K562 (cell line): ENCODE measurements around the gene ZGLP1. TPM values are rescaled to one million over a fixed set of nuclear protein-coding genes. Genes with fewer than 3 reads are reported as not detected.

ENCODE experiments used
- ATAC-seq: fragments of 200-7000 bp; cut with Tn5 transposase; 3 replicates; pipeline ENCODE4 v1.9.1; 2020; ENCODE audit warnings: moderate library complexity
- BruUV-seq: library from RNA; stranded (reverse); fragments of 400-500 nt; replicated peaks from 2 replicates; lab custom pipeline; 2021; lab: Mats Ljungman, UMichigan
- CTCF ChIA-PET: fragments of 300-600 bp; formaldehyde crosslinking; extraction: SDS; loops from one replicate; lab custom pipeline; 2021; ENCODE audit warnings: low intra/inter-chr PET ratio; lab: Yijun Ruan, JAX
- POLR2A ChIA-PET: fragments of 300-600, 350-650 bp; sonication (Branson Sonifier 250); formaldehyde crosslinking; extraction: SDS; loops from one replicate; lab custom pipeline; 2021; ENCODE audit warnings: antibody characterized with exemption, inconsistent platforms; lab: Yijun Ruan, JAX
- DNase-seq, 4 experiments: peaks; one replicate each; pipeline versions ENCODE4 v3.0.0 to v3.0.0-alpha.2; 2011 to 2018; ENCODE audit warnings: low spot score in 3 of 4, mixed read lengths in 3 of 4; ENCODE audit errors: extremely low read depth in 1 of 4
- FAIRE-seq: peaks from 2 replicates; lab custom pipeline; 2011; peaks lifted over from hg19 to GRCh38; lab: Jason Lieb, UNC
- H2AFZ ChIP-seq: 2 replicates; pipeline ENCODE4 v1.6.0; 2011; ENCODE audit warnings: low read depth, low read length, control low read depth, inconsistent platforms
- H3K27ac ChIP-seq: fragments of 200-600 bp; 3 replicates; pipeline ENCODE4 v1.8.0; 2011; ENCODE audit warnings: low read depth, mild to moderate bottlenecking, control low read depth, inconsistent platforms, low read length, moderate library complexity, mixed read lengths; ENCODE audit errors: extremely low read depth
- H3K27me3 ChIP-seq, 2 experiments: fragments of 300-600 bp in 1 of 2; 2 replicates in 1 of 2; 3 replicates in 1 of 2; pipeline versions ENCODE4 v1.6.0 to v1.8.0; 2011; ENCODE audit warnings: inconsistent platforms in 2 of 2, low read length in 2 of 2, mild to moderate bottlenecking in 1 of 2, mixed read lengths in 1 of 2, moderate library complexity in 1 of 2; ENCODE audit not compliant: control insufficient read depth in 2 of 2, insufficient read depth in 2 of 2
- H3K36me3 ChIP-seq: fragments of 300-600 bp; 3 replicates; pipeline ENCODE4 v1.8.0; 2011; ENCODE audit warnings: mild to moderate bottlenecking, low read length, inconsistent platforms; ENCODE audit not compliant: control insufficient read depth, insufficient read depth
- H3K4me1 ChIP-seq, 2 experiments: fragments of 200-600 bp in 1 of 2; replicated peaks in 1 of 2; 2 replicates in 1 of 2; 3 replicates in 1 of 2; pipeline versions ENCODE4 v1.5.1 to v1.8.0; 2011; ENCODE audit warnings: inconsistent platforms in 2 of 2, low read length in 2 of 2, mild to moderate bottlenecking in 1 of 2, mixed read lengths in 1 of 2, moderate library complexity in 1 of 2; ENCODE audit not compliant: control insufficient read depth in 2 of 2, insufficient read depth in 2 of 2
- H3K4me2 ChIP-seq: 2 replicates; pipeline ENCODE4 v1.6.1; 2011; ENCODE audit warnings: low read length, control low read depth, inconsistent platforms, mixed read lengths; ENCODE audit not compliant: insufficient read depth
- H3K4me3 ChIP-seq: fragments of 200-600 bp; sonication (generic), shearing (Covaris generic); 2 replicates; pipeline ENCODE4 v1.5.1; 2016; ENCODE audit warnings: control low read depth, inconsistent platforms
- H3K79me2 ChIP-seq: fragments of 200-600 bp; 3 replicates; pipeline ENCODE4 v1.8.0; 2011; ENCODE audit warnings: low read length, inconsistent platforms; ENCODE audit not compliant: control insufficient read depth, insufficient read depth
- H3K9ac ChIP-seq, 2 experiments: 2 replicates each; pipeline versions ENCODE4 v1.6.0 to v1.6.1; 2011; ENCODE audit warnings: low read depth in 2 of 2, low read length in 2 of 2, control low read depth in 1 of 2, inconsistent platforms in 1 of 2, mild to moderate bottlenecking in 1 of 2, mixed read lengths in 1 of 2; ENCODE audit not compliant: insufficient read depth in 1 of 2
- H3K9me1 ChIP-seq: one replicate; pipeline ENCODE4 v1.6.0; 2011; ENCODE audit warnings: inconsistent platforms, mild to moderate bottlenecking, low read length, moderate library complexity; ENCODE audit not compliant: control insufficient read depth, insufficient read depth
- H3K9me3 ChIP-seq: replicated peaks from 2 replicates; pipeline ENCODE4 v1.5.1; 2011; ENCODE audit warnings: low read depth, low read length, inconsistent platforms; ENCODE audit not compliant: control insufficient read depth, insufficient read depth
- H4K20me1 ChIP-seq: replicated peaks from 2 replicates; pipeline ENCODE4 v1.6.1; 2011; ENCODE audit warnings: low read length, inconsistent platforms, mixed read lengths; ENCODE audit not compliant: control insufficient read depth, insufficient read depth
- C11orf30 ChIP-seq: fragments of 450-650 bp; IDR thresholded peaks from 2 replicates; pipeline ENCODE4 v1.6.1; 2016; ENCODE audit warnings: low read depth, mild to moderate bottlenecking
- CCNT2 ChIP-seq: IDR thresholded peaks from 2 replicates; pipeline ENCODE4 v1.6.1; 2011; ENCODE audit warnings: borderline replicate concordance, low read depth, mild to moderate bottlenecking, moderate library complexity, mixed read lengths, low read length; ENCODE audit not compliant: insufficient read length; ENCODE audit errors: extremely low read depth
- ETV5 ChIP-seq: sonication (generic); formaldehyde crosslinking; IDR thresholded peaks from 2 replicates; pipeline ENCODE4 v1.4.0; 2020; ENCODE audit warnings: low read depth, mild to moderate bottlenecking, missing genetic modification reagents
- GATAD2A ChIP-seq: fragments of 450-650 bp; IDR thresholded peaks from 2 replicates; pipeline ENCODE4 v1.6.1; 2017
- NR2C1 ChIP-seq, 2 experiments: fragments of 450-650 bp; IDR thresholded peaks; 2 replicates each; pipeline ENCODE4 v1.6.1; 2017; ENCODE audit warnings: mild to moderate bottlenecking in 2 of 2, antibody characterized with exemption in 1 of 2, inconsistent platforms in 1 of 2, missing compliant biosample characterization in 1 of 2, missing genetic modification characterization in 1 of 2
- RCOR1 ChIP-seq, 2 experiments: IDR thresholded peaks; 2 replicates each; pipeline ENCODE4 v1.6.1; 2012; ENCODE audit warnings: low read depth in 2 of 2, low read length in 2 of 2, borderline replicate concordance in 1 of 2, improper control_type of control experiment in 1 of 2
- SIN3A ChIP-seq, 2 experiments: fragments of 150-350 bp in 1 of 2; IDR thresholded peaks; 2 replicates each; pipeline ENCODE4 v1.6.1; 2011 to 2016; ENCODE audit warnings: borderline replicate concordance in 2 of 2, low read depth in 2 of 2, low read length in 2 of 2, mild to moderate bottlenecking in 2 of 2, moderate library complexity in 2 of 2; ENCODE audit not compliant: control insufficient read depth in 1 of 2
- SMARCA4 ChIP-seq: fragments of 450-650 bp; IDR thresholded peaks from 2 replicates; pipeline ENCODE4 v1.6.1; 2016
- TAF1 ChIP-seq: IDR thresholded peaks from 2 replicates; pipeline ENCODE4 v1.6.1; 2011; ENCODE audit warnings: mild to moderate bottlenecking, low read length, moderate library complexity; ENCODE audit not compliant: insufficient read depth, control insufficient read depth, severe bottlenecking; ENCODE audit errors: extremely low read depth
- U2AF2 ChIP-seq: fragments of 200-400 bp; formaldehyde crosslinking; optimal IDR thresholded peaks from 2 replicates; pipeline ENCODE3; 2017; ENCODE audit warnings: low read depth, mild to moderate bottlenecking, low read length
- ZC3H4 ChIP-seq: sonication (generic); formaldehyde crosslinking; IDR thresholded peaks from 2 replicates; pipeline ENCODE4 v1.9.0; 2021; ENCODE audit warnings: missing genetic modification reagents, borderline replicate concordance
- ZNF589 ChIP-seq: fragments of 200-800 bp; sonication (Bioruptor generic); IDR thresholded peaks from 2 replicates; pipeline ENCODE4 v1.6.1; 2016; ENCODE audit warnings: low read depth, missing genetic modification characterization, missing compliant biosample characterization
- WGBS: fragments of 100-300 bp; shearing (Covaris generic); methylation state at CpG from one replicate; pipeline ENCODE4 v1.1.6; 2016; ENCODE audit warnings: low coverage, mixed read lengths; ENCODE audit not compliant: insufficient coverage; ENCODE audit errors: missing lambda C conversion rate; 5-methylcytosine and 5-hydroxymethylcytosine counted together
- in situ Hi-C: fragments of 300-500 bp; cut with MboI; formaldehyde crosslinking; loops from 4 replicates; pipeline ENCODE4 v1.15.0; 2018; ENCODE audit warnings: inconsistent platforms, mixed read lengths
- intact Hi-C: fragments of 100-400 bp; cut with micrococcal nuclease; formaldehyde crosslinking; loops from 2 replicates; pipeline ENCODE4 v1.14.2; 2022
- polyA plus RNA-seq, 8 experiments: library from polyadenylated mRNA; depleted of rRNA in 4 of 8; stranded (reverse) in 5 of 8; unstranded in 3 of 8; fragments of >200 nt; fragmentation: Nextera tagmentation in 2 of 8; fragmentation: Illumina TruSeq in 1 of 8; extraction: Ambion mirVana in 2 of 8; extraction: Trizol in 1 of 8; gene quantifications; 2 replicates each; pipeline versions ENCODE4 v1.2.1 to v1.2.3, GENCODE V29; 2011 to 2014; ENCODE audit warnings: inconsistent platforms in 1 of 8, missing spikeins in 1 of 8
- total RNA-seq, 7 experiments: library from RNA; depleted of rRNA in 6 of 7; stranded (reverse); fragments of >200 nt in 6 of 7; fragmentation: Illumina TruSeq in 2 of 7; extraction: Trizol in 2 of 7; gene quantifications; 2 replicates each; pipeline versions ENCODE4 v1.2.1 to v1.2.3, GENCODE V29; 2011 to 2021; ENCODE audit warnings: low replicate concordance in 1 of 7
- TF ChIP-seq, protein P1 (sequence below): sonication (generic); formaldehyde crosslinking; IDR thresholded peaks from 2 replicates; pipeline ENCODE4 v1.8.1; 2023; ENCODE audit warnings: mild to moderate bottlenecking, missing genetic modification reagents, moderate library complexity
- TF ChIP-seq, protein P2 (sequence below): fragments of 200-800 bp; sonication (Bioruptor generic); IDR thresholded peaks from 2 replicates; pipeline ENCODE4 v1.6.1; 2017; ENCODE audit warnings: missing genetic modification characterization, missing compliant biosample characterization

Gene ZGLP1
- total and polyA plus RNA-seq, 9 of the 15 experiments (the other 6 are each of a cell fraction or from before 2014, with no cell fraction given): 0.24 to 4.5 (median 2.2) TPM

DNA sequence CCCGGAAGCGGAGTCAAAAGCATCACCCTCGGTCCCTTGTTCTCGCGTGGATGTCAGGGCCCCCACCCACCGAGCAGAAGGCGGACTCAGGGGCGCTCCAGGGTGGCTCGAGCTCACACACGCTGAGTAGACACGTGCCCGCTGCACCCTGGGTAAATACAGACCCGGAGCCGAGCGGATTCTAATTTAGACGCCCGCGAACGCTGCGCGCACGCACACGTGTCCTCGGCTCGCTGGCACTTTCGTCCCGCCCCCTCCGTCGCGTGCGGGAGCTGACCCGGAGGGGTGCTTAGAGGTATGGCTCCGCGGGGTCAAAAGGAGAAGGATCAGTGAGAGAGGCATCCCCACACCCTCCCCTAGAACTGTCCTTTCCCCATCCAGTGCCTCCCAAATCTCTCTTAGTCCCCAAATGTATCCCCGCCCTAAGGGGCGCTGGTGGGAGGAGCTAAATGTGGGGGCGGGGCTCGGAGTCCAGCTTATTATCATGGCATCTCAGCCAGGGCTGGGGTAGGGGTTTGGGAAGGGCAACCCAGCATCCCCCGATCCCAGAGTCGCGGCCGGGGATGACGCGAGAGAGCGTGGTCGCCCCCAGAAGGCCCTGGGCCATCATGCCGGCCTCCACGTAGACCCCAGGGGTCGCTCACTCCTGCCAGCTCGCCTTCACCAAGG is 20.3 kb downstream of the ZGLP1 start (continued):
- TF ChIP-seq NR2C1 (IDR thresholded peaks at IDR 0.05) (peak; percentile 75), NR2C1 (tag; IDR thresholded peaks at IDR 0.05) (peak; percentile 32; the same call in 1 of the 2 replicates), U2AF2 (no peak), ZC3H4 (CRISPR knock-in tag) (0 out of 2 replicates have a peak, but pooled peaks have one; percentile 15)
- TF ChIP-seq, protein P1, sequence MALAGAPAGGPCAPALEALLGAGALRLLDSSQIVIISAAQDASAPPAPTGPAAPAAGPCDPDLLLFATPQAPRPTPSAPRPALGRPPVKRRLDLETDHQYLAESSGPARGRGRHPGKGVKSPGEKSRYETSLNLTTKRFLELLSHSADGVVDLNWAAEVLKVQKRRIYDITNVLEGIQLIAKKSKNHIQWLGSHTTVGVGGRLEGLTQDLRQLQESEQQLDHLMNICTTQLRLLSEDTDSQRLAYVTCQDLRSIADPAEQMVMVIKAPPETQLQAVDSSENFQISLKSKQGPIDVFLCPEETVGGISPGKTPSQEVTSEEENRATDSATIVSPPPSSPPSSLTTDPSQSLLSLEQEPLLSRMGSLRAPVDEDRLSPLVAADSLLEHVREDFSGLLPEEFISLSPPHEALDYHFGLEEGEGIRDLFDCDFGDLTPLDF (CRISPR knock-in tag): 0 out of 2 replicates have a peak, but pooled peaks have one; percentile 44

DNA sequence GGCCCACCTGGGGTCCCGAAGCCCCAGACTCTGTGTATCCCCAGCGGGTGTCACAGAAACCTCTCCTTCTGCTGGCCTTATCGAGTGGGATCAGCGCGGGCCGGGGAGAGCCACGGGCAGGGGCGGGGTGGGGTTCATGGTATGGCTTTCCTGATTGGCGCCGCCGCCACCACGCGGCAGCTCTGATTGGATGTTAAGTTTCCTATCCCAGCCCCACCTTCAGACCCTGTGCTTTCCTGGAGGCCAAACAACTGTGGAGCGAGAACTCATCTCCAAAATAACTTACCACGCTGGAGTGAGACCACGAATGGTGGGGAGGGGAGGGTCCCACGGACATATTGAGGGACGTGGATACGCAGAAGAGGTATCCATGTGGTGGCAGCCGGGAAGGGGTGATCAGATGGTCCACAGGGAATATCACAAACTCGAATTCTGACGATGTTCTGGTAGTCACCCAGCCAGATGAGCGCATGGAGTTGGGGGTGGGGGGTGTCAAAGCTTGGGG is 20.9 kb downstream of the ZGLP1 start:
- intact Hi-C loops: loop anchor here (1.0 to 2.0 kb wide), 3 partner anchors 18 to 92 kb away; partner anchors contain the start of genes RAVER1 and TYK2
- peaks cover 39% of the 10 kb centered on the region for H3K36me3 ChIP-seq
- H4K20me1 ChIP-seq: no peaks in the 10 kb centered on the region
- ChIA-PET POLR2A (interaction anchor here (0.6 to 6.2 kb wide), 16 partner anchors 9 to 198 kb away, joined by 3 to 74 read pairs (median 5); partner anchors contain the start of genes CDC37, ICAM1, RAVER1 and TYK2), CTCF (interaction anchor here (1.2 to 2.5 kb wide), 2 partner anchors 20 to 101 kb away, joined by 3 to 14 read pairs; no protein-coding TSS in a partner anchor)
- H2AFZ ChIP-seq: peak overlapping the region; percentile 84
- H3K9me3 ChIP-seq: no peaks in the 10 kb centered on the region
- no TSS peak for BruUV-seq
- WGBS: 1% methylated on average over 21 of the region's 23 CpGs
- peak; percentile 56 for ATAC-seq
- no peaks in the 10 kb centered on the region for H3K27me3 ChIP-seq
- in situ Hi-C loops: no loop called here
- DNase-seq: peak; percentile 83 to 97 (median 92)
- peaks cover 31 to 92% of the 10 kb centered on the region in 2 experiments; a peak in 4 of 5 replicates for H3K4me1 ChIP-seq
- peak overlapping the region; percentile 99 for H3K4me2 ChIP-seq
- FAIRE-seq: peak; percentile 90
- peak overlapping the region; percentile 96 for H3K27ac ChIP-seq
- H3K9ac ChIP-seq: peak overlapping the region; percentile 91 to 99
- H3K79me2 ChIP-seq: peaks cover 69% of the 10 kb centered on the region
- peaks cover 6% of the 10 kb centered on the region for H3K9me1 ChIP-seq
- H3K4me3 ChIP-seq: peak overlapping the region; percentile 79
- TF ChIP-seq, protein P2, sequence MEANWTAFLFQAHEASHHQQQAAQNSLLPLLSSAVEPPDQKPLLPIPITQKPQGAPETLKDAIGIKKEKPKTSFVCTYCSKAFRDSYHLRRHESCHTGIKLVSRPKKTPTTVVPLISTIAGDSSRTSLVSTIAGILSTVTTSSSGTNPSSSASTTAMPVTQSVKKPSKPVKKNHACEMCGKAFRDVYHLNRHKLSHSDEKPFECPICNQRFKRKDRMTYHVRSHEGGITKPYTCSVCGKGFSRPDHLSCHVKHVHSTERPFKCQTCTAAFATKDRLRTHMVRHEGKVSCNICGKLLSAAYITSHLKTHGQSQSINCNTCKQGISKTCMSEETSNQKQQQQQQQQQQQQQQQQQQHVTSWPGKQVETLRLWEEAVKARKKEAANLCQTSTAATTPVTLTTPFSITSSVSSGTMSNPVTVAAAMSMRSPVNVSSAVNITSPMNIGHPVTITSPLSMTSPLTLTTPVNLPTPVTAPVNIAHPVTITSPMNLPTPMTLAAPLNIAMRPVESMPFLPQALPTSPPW (CRISPR knock-in tag): peak; percentile 75
- TF ChIP-seq GATAD2A (0 out of 2 replicates have a peak, but pooled peaks have one; percentile 84), RCOR1 (IDR thresholded peaks at IDR 0.05; ENCODE audit: borderline replicate concordance in 1 of 2, low read depth in 2 of 2, low read length in 2 of 2) (peak in 1 of 2 experiments; percentile 4; a peak in 2 of 4 replicates), TAF1 (peak; percentile 62), ZNF589 (0 out of 2 replicates have a peak, but pooled peaks have one; percentile 50), SMARCA4 (0 out of 2 replicates have a peak, but pooled peaks have one; percentile 12), ETV5 (CRISPR knock-in tag) (peak; percentile 69), SIN3A (IDR thresholded peaks at IDR 0.05; ENCODE audit: borderline replicate concordance in 2 of 2, control insufficient read depth in 1 of 2, low read depth in 2 of 2, low read length in 2 of 2) (peak in 1 of 2 experiments; percentile 52; a peak in 1 of 4 replicates), CCNT2 (peak; percentile 39), C11orf30 (no peak)
